OCI-LY7 (cell line): ENCODE measurements around the gene PDZK1. TPM values are rescaled to one million over a fixed set of nuclear protein-coding genes. Genes with fewer than 3 reads are reported as not detected.

Experiments used
- Bru-seq: library from RNA; stranded (reverse); fragments of 400-500 nt; gene quantifications from one replicate; lab custom pipeline; 2021; lab: Mats Ljungman, UMichigan
- BruChase-seq, 2 experiments: library from RNA; stranded (reverse); fragments of 400-500 nt; gene quantifications; one replicate each; lab custom pipeline; 2021; lab: Mats Ljungman, UMichigan
- BruUV-seq: library from RNA; stranded (reverse); fragments of 400-500 nt; replicated peaks from 2 replicates; lab custom pipeline; 2021; lab: Mats Ljungman, UMichigan
- CTCF ChIA-PET: fragments of 300-600 bp; sonication (Branson Sonifier 250); formaldehyde crosslinking; loops from one replicate; lab custom pipeline; 2022; ENCODE audit warnings: antibody characterized with exemption; ENCODE audit not compliant: unreplicated experiment; lab: Charles Lee
- POLR2A ChIA-PET: fragments of 300-600 bp; sonication (Branson Sonifier 250); formaldehyde crosslinking; loops from one replicate; lab custom pipeline; 2022; ENCODE audit warnings: antibody characterized with exemption; lab: Charles Lee
- DNase-seq: peaks from one replicate; pipeline ENCODE4 v3.0.0-alpha.2; 2015; ENCODE audit warnings: low spot score
- H2AFZ ChIP-seq: fragments of 200-600 bp; sonication (generic), shearing (Covaris generic); 2 replicates; pipeline ENCODE4 v1.6.1; 2014; ENCODE audit warnings: mild to moderate bottlenecking, antibody characterized with exemption, low read length, moderate library complexity
- H3K27ac ChIP-seq: fragments of 200-600 bp; sonication (generic); 2 replicates; pipeline ENCODE4 v1.5.1; 2014; ENCODE audit warnings: mixed run types, low read depth, mild to moderate bottlenecking, moderate library complexity, low read length, inconsistent platforms; ENCODE audit not compliant: poor library complexity, severe bottlenecking
- H3K36me3 ChIP-seq: fragments of 200-600 bp; sonication (generic); 2 replicates; pipeline ENCODE4 v1.6.1; 2014; ENCODE audit warnings: mild to moderate bottlenecking, antibody characterized with exemption, low read length, moderate library complexity, mixed read lengths; ENCODE audit not compliant: insufficient read depth
- H3K4me1 ChIP-seq: fragments of 200-600 bp; sonication (generic); 2 replicates; pipeline ENCODE4 v1.5.1; 2014; ENCODE audit warnings: mild to moderate bottlenecking, low read length; ENCODE audit not compliant: insufficient read depth, poor library complexity, severe bottlenecking
- H3K4me2 ChIP-seq: fragments of 200-600 bp; sonication (generic); 2 replicates; pipeline ENCODE4 v1.6.1; 2014; ENCODE audit warnings: mild to moderate bottlenecking, low read length
- H3K4me3 ChIP-seq: fragments of 200-600 bp; sonication (generic); 2 replicates; pipeline ENCODE4 v1.5.1; 2014; ENCODE audit warnings: mild to moderate bottlenecking, low read depth, low read length; ENCODE audit not compliant: poor library complexity, severe bottlenecking
- H3K79me2 ChIP-seq: fragments of 200-600 bp; sonication (generic); 2 replicates; pipeline ENCODE4 v1.6.1; 2016; ENCODE audit warnings: low read depth, mild to moderate bottlenecking, low read length, moderate library complexity, mixed read lengths; ENCODE audit not compliant: insufficient read depth
- H3K9me2 ChIP-seq: fragments of 200-600 bp; sonication (generic); 2 replicates; pipeline ENCODE4 v1.6.1; 2016; ENCODE audit warnings: mild to moderate bottlenecking, low read length, mixed read lengths; ENCODE audit not compliant: insufficient read depth
- H3K9me3 ChIP-seq: fragments of 200-600 bp; sonication (generic); 2 replicates; pipeline ENCODE4 v1.6.1; 2014; ENCODE audit warnings: mild to moderate bottlenecking, mixed run types, low read length, mixed read lengths
- H4K20me1 ChIP-seq: fragments of 200-600 bp; sonication (generic); 2 replicates; pipeline ENCODE4 v1.6.1; 2014; ENCODE audit warnings: mild to moderate bottlenecking, antibody characterized with exemption, low read length, moderate library complexity, mixed read lengths; ENCODE audit not compliant: insufficient read depth
- EZH2phosphoT487 ChIP-seq: fragments of 200-600 bp; sonication (generic); IDR thresholded peaks from 2 replicates; pipeline ENCODE4 v1.6.1; 2018; ENCODE audit warnings: low read depth, borderline replicate concordance, mild to moderate bottlenecking, mixed run types, antibody characterized with exemption, low read length, moderate library complexity, mixed read lengths
- intact Hi-C: fragments of 100-400 bp; cut with micrococcal nuclease; formaldehyde crosslinking; loops from one replicate; pipeline ENCODE4 v1.10.0; 2022; ENCODE audit not compliant: unreplicated experiment
- long read RNA-seq: library from polyadenylated mRNA; stranded (forward); transcript quantifications from one replicate; pipeline ENCODE4 v2.0.0, GENCODE V29; 2022
- total RNA-seq, 2 experiments: library from RNA; depleted of rRNA in 1 of 2; stranded (reverse); fragments of >200 nt in 1 of 2; shearing (Covaris generic) in 1 of 2; gene quantifications; 2 replicates each; pipeline ENCODE4 v1.2.3, GENCODE V29; 2014 to 2022
- TF ChIP-seq, protein P1 (sequence below): fragments of 200-600 bp; sonication (generic); conservative IDR thresholded peaks from 2 replicates; pipeline ENCODE4 v1.5.1; 2014; ENCODE audit warnings: mild to moderate bottlenecking, antibody characterized with exemption, low read length, moderate library complexity, mixed read lengths

Gene PDZK1
- total RNA-seq (2014; rRNA removed; shearing (Covaris generic)) (0.80 TPM in 1 of 2 replicates, not detected in the other), total RNA-seq (2022) (0.23 TPM in 1 of 2 replicates, not detected in the other), Bru-seq, nascent RNA (percentile 18 among the genes with signal in this experiment), BruChase-seq, experiment 1, labeled RNA remaining after a 6-hour chase (percentile 21 among the genes with signal in this experiment), BruChase-seq, experiment 2, labeled RNA remaining after a 2-hour chase (percentile 22 among the genes with signal in this experiment)
- long read RNA-seq: 0 reads

DNA sequence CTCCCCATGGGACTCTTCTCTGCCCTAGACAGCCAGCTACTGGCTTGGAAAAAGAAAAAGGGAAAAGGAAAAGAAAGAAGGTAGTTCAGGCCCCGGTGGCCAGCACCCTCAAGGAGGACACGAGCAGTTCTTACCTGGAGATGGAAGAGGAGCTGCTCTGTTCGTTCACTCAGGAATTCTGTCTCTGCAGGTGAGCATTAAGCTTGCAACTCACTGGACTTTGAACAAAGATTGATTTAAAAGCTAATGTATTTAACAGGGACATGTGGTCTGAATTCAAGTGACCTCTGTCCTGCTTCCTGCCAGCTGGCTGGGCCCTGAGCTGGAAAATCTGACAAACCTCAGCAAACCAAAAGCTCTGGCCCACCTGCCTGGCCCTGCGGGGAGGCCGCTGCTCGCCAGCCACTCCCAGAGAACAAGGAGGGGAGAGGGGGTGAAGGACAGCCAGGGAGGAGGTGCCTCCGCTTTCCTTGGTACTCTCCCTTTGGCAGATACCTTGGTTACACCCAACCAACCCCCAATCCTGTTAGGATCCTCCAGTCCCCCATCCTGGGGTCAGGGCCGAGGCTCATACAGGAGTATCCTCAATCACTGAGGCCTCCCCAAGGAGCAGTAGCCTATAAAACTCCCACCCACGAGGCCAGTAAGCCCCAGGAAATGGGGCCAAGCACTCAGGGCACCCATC is at the start of gene PDZK1:
TSS of gene PDZK1 (minus strand) at position 186 of the 685 bp plus-strand sequence. CDS start 19,347 bp downstream, outside the sequence.
- intact Hi-C loops: no loop called here
- TF ChIP-seq, protein P1, sequence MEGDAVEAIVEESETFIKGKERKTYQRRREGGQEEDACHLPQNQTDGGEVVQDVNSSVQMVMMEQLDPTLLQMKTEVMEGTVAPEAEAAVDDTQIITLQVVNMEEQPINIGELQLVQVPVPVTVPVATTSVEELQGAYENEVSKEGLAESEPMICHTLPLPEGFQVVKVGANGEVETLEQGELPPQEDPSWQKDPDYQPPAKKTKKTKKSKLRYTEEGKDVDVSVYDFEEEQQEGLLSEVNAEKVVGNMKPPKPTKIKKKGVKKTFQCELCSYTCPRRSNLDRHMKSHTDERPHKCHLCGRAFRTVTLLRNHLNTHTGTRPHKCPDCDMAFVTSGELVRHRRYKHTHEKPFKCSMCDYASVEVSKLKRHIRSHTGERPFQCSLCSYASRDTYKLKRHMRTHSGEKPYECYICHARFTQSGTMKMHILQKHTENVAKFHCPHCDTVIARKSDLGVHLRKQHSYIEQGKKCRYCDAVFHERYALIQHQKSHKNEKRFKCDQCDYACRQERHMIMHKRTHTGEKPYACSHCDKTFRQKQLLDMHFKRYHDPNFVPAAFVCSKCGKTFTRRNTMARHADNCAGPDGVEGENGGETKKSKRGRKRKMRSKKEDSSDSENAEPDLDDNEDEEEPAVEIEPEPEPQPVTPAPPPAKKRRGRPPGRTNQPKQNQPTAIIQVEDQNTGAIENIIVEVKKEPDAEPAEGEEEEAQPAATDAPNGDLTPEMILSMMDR: no peak
- no peak for TF ChIP-seq EZH2phosphoT487
- H3K9me3 ChIP-seq: no peaks in the 10 kb centered on the region
- CTCF ChIA-PET: no interaction called here
- no peaks in the 10 kb centered on the region for H4K20me1 ChIP-seq
- POLR2A ChIA-PET: no interaction called here
- no peak within 1 kb of the TSS for H3K4me3 ChIP-seq
- H3K4me2 ChIP-seq: no peak within 1 kb of the TSS
- H2AFZ ChIP-seq: no peak within 1 kb of the TSS
- H3K9me2 ChIP-seq: no peaks in the 10 kb centered on the region
- H3K36me3 ChIP-seq: no peaks in the 10 kb centered on the region
- no peaks in the 10 kb centered on the region for H3K79me2 ChIP-seq
- H3K27ac ChIP-seq: no peak within 1 kb of the TSS
- H3K4me1 ChIP-seq: no peaks in the 10 kb centered on the region
- no peak for DNase-seq
- no TSS peak for BruUV-seq

- peaks cover 57% of the 10 kb centered on the region for H3K36me3 ChIP-seq
These were observed 44.4 kb upstream of the PDZK1 start for GRCh38 chr1:145751491-145752037.

More at GRCh38 chr1:145751491-145752037, 44.4 kb upstream of the PDZK1 start:
- ChIA-PET POLR2A (interaction anchor here (0.6 to 1.0 kb wide), 2 partner anchors 21 to 76 kb away, joined by 3 read pairs; no protein-coding TSS in a partner anchor), CTCF (no interaction called here)
- TF ChIP-seq, protein P1: no peak
- no peak for TF ChIP-seq EZH2phosphoT487
- H4K20me1 ChIP-seq: no peaks in the 10 kb centered on the region
- BruUV-seq: no TSS peak
- no peak overlapping the region for H3K27ac ChIP-seq
- no peak for DNase-seq
- H3K4me1 ChIP-seq: no peaks in the 10 kb centered on the region
- H3K4me2 ChIP-seq: no peak overlapping the region
- no peaks in the 10 kb centered on the region for H3K9me2 ChIP-seq
- H3K9me3 ChIP-seq: no peaks in the 10 kb centered on the region
- no peak overlapping the region for H3K4me3 ChIP-seq
- intact Hi-C loops: no loop called here
- no peaks in the 10 kb centered on the region for H3K79me2 ChIP-seq
- H2AFZ ChIP-seq: no peak overlapping the region
